K562 (cell line): ENCODE measurements around the gene DNAH1. TPM values are rescaled to one million over a fixed set of nuclear protein-coding genes. Genes with fewer than 3 reads are reported as not detected.
A peak's percentile ranks its signal among the peaks of the same experiment; 100 is the strongest.

Experiments used
- BACH1 ChIP-seq: fragments of 200-800 bp; sonication (Bioruptor generic); IDR thresholded peaks from 2 replicates; pipeline ENCODE4 v1.6.1; 2016; ENCODE audit warnings: missing genetic modification characterization, missing compliant biosample characterization
- CBX1 ChIP-seq: sonication (generic); IDR thresholded peaks from 2 replicates; pipeline ENCODE4 v1.6.1; 2016; ENCODE audit warnings: antibody characterized with exemption, low read depth, mild to moderate bottlenecking
- EGR1 ChIP-seq: fragments of 450-650 bp; conservative IDR thresholded peaks from 2 replicates; pipeline ENCODE4 v1.6.1; 2017; ENCODE audit warnings: mild to moderate bottlenecking
- EP400 ChIP-seq: fragments of 450-650 bp; IDR thresholded peaks from 2 replicates; pipeline ENCODE4 v1.6.1; 2017; ENCODE audit warnings: antibody characterized with exemption, mild to moderate bottlenecking, moderate library complexity
- KLF16 ChIP-seq: IDR thresholded peaks from 2 replicates; pipeline ENCODE4 v1.6.1; 2016; ENCODE audit warnings: antibody characterized with exemption
- NR2C1 ChIP-seq, 2 experiments: fragments of 450-650 bp; IDR thresholded peaks; 2 replicates each; pipeline ENCODE4 v1.6.1; 2017; ENCODE audit warnings: mild to moderate bottlenecking in 2 of 2, antibody characterized with exemption in 1 of 2, inconsistent platforms in 1 of 2, missing compliant biosample characterization in 1 of 2, missing genetic modification characterization in 1 of 2
- PATZ1 ChIP-seq: fragments of 250-450 bp; sonication (Bioruptor Pico); IDR thresholded peaks from 2 replicates; pipeline ENCODE4 v1.5.0; 2020; ENCODE audit warnings: mild to moderate bottlenecking, borderline replicate concordance
- POLR2G ChIP-seq: fragments of 200-400 bp; formaldehyde crosslinking; IDR thresholded peaks from 2 replicates; pipeline ENCODE4 v1.6.1; 2017; ENCODE audit warnings: low read depth, mild to moderate bottlenecking, antibody characterized with exemption, low read length, moderate library complexity
- PTTG1 ChIP-seq: fragments of 450-650 bp; IDR thresholded peaks from 2 replicates; pipeline ENCODE4 v1.6.1; 2016; ENCODE audit warnings: low read depth, mild to moderate bottlenecking, missing genetic modification characterization, missing compliant biosample characterization
- RAD21 ChIP-seq, 2 experiments: fragments of 250-450 bp in 1 of 2; fragments of 450-650 bp in 1 of 2; sonication (Bioruptor Pico) in 1 of 2; formaldehyde crosslinking in 1 of 2; IDR thresholded peaks in 1 of 2; conservative IDR thresholded peaks in 1 of 2; 2 replicates each; pipeline versions ENCODE4 v1.4.0 to v1.8.0; 2020 to 2022; ENCODE audit warnings: mild to moderate bottlenecking in 2 of 2, moderate library complexity in 1 of 2
- ZBTB17 ChIP-seq: fragments of 450-650 bp; formaldehyde crosslinking; IDR thresholded peaks from 2 replicates; pipeline ENCODE4 v1.4.0; 2020; ENCODE audit warnings: mild to moderate bottlenecking
- ZNF507 ChIP-seq: conservative IDR thresholded peaks from 2 replicates; pipeline ENCODE4 v1.6.1; 2017; ENCODE audit warnings: missing genetic modification characterization, missing compliant biosample characterization
- ZNF785 ChIP-seq: fragments of 250-450 bp; sonication (Bioruptor Pico); IDR thresholded peaks from 2 replicates; pipeline ENCODE4 v1.4.0; 2020; ENCODE audit warnings: mild to moderate bottlenecking
- polyA plus RNA-seq, 8 experiments: library from polyadenylated mRNA; depleted of rRNA in 4 of 8; stranded (reverse) in 5 of 8; unstranded in 3 of 8; fragments of >200 nt; fragmentation: Nextera tagmentation in 2 of 8; fragmentation: Illumina TruSeq in 1 of 8; extraction: Ambion mirVana in 2 of 8; extraction: Trizol in 1 of 8; gene quantifications; 2 replicates each; pipeline versions ENCODE4 v1.2.1 to v1.2.3, GENCODE V29; 2011 to 2014; ENCODE audit warnings: inconsistent platforms in 1 of 8, missing spikeins in 1 of 8
- total RNA-seq, 7 experiments: library from RNA; depleted of rRNA in 6 of 7; stranded (reverse); fragments of >200 nt in 6 of 7; fragmentation: Illumina TruSeq in 2 of 7; extraction: Trizol in 2 of 7; gene quantifications; 2 replicates each; pipeline versions ENCODE4 v1.2.1 to v1.2.3, GENCODE V29; 2011 to 2021; ENCODE audit warnings: low replicate concordance in 1 of 7
- TF ChIP-seq, protein P1 (sequence below), 3 experiments: IDR thresholded peaks in 2 of 3; conservative IDR thresholded peaks in 1 of 3; 2 replicates each; pipeline ENCODE4 v1.5.1; 2011 to 2012; ENCODE audit warnings: low read length in 3 of 3, mild to moderate bottlenecking in 3 of 3, control low read depth in 2 of 3, improper control_type of control experiment in 1 of 3, inconsistent platforms in 1 of 3, low read depth in 1 of 3, mixed read lengths in 1 of 3, moderate library complexity in 1 of 3; ENCODE audit not compliant: insufficient read depth in 2 of 3
- TF ChIP-seq, protein P2 (sequence below), 3 experiments: fragments of 200-800 bp in 1 of 3; fragments of 250-450 bp in 1 of 3; fragments of 450-650 bp in 1 of 3; sonication (Bioruptor Pico) in 1 of 3; sonication (Bioruptor generic) in 1 of 3; formaldehyde crosslinking in 1 of 3; IDR thresholded peaks; 2 replicates each; pipeline versions ENCODE4 v1.6.1 to v1.8.0; 2016 to 2022; ENCODE audit warnings: mild to moderate bottlenecking in 2 of 3, missing genetic modification characterization in 2 of 3, missing compliant biosample characterization in 1 of 3, moderate library complexity in 1 of 3
- TF ChIP-seq, protein P3 (sequence below): fragments of 450-650 bp; formaldehyde crosslinking; IDR thresholded peaks from 2 replicates; pipeline ENCODE4 v1.4.0; 2022; ENCODE audit warnings: mild to moderate bottlenecking, moderate library complexity
- TF ChIP-seq, protein P4 (sequence below): fragments of 450-650 bp; formaldehyde crosslinking; conservative IDR thresholded peaks from 2 replicates; pipeline ENCODE4 v1.4.0; 2022; ENCODE audit warnings: mild to moderate bottlenecking, missing genetic modification characterization

DNAH1 gene
- total and polyA plus RNA-seq, 9 of the 15 experiments (the other 6 are each of a cell fraction or from before 2014, with no cell fraction given) = 0.04 to 0.84 (median 0.50) TPM

DNA sequence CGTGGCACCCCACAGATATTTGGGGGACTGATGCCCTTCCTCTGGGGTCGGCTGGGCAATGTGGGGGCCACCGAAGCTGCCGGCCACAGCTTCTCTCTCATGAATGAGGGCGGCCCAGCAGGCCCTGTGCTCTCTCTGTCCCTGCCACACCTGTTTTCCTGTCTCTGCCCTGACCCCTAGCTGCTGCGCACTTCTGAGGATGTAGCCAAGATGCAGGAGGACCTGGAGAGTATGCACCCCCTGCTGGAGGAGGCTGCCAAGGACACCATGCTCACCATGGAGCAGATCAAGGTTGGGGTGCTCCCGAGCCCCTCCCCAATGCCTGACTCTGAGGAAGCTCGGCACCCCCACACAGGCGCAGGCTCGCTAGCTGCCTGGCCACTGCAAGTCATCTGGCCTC, 69.0 kb downstream of the DNAH1 start (continued):
- TF ChIP-seq BACH1 = no peak
- TF ChIP-seq, protein P1, sequence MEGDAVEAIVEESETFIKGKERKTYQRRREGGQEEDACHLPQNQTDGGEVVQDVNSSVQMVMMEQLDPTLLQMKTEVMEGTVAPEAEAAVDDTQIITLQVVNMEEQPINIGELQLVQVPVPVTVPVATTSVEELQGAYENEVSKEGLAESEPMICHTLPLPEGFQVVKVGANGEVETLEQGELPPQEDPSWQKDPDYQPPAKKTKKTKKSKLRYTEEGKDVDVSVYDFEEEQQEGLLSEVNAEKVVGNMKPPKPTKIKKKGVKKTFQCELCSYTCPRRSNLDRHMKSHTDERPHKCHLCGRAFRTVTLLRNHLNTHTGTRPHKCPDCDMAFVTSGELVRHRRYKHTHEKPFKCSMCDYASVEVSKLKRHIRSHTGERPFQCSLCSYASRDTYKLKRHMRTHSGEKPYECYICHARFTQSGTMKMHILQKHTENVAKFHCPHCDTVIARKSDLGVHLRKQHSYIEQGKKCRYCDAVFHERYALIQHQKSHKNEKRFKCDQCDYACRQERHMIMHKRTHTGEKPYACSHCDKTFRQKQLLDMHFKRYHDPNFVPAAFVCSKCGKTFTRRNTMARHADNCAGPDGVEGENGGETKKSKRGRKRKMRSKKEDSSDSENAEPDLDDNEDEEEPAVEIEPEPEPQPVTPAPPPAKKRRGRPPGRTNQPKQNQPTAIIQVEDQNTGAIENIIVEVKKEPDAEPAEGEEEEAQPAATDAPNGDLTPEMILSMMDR (IDR thresholded peaks at IDR 0.05 in 2 of 3, conservative IDR thresholded peaks at IDR 0.05 in 1 of 3; ENCODE audit: insufficient read depth in 2 of 3, low read depth in 1 of 3, low read length in 3 of 3) = peak; percentile 91 to 99 (median 99)
- no peak for TF ChIP-seq ZNF785 (CRISPR knock-in tag)
- TF ChIP-seq PATZ1 = no peak
- TF ChIP-seq, protein P2, sequence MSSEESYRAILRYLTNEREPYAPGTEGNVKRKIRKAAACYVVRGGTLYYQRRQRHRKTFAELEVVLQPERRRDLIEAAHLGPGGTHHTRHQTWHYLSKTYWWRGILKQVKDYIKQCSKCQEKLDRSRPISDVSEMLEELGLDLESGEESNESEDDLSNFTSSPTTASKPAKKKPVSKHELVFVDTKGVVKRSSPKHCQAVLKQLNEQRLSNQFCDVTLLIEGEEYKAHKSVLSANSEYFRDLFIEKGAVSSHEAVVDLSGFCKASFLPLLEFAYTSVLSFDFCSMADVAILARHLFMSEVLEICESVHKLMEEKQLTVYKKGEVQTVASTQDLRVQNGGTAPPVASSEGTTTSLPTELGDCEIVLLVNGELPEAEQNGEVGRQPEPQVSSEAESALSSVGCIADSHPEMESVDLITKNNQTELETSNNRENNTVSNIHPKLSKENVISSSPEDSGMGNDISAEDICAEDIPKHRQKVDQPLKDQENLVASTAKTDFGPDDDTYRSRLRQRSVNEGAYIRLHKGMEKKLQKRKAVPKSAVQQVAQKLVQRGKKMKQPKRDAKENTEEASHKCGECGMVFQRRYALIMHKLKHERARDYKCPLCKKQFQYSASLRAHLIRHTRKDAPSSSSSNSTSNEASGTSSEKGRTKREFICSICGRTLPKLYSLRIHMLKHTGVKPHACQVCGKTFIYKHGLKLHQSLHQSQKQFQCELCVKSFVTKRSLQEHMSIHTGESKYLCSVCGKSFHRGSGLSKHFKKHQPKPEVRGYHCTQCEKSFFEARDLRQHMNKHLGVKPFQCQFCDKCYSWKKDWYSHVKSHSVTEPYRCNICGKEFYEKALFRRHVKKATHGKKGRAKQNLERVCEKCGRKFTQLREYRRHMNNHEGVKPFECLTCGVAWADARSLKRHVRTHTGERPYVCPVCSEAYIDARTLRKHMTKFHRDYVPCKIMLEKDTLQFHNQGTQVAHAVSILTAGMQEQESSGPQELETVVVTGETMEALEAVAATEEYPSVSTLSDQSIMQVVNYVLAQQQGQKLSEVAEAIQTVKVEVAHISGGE (CRISPR knock-in tag; IDR thresholded peaks at IDR 0.05) = no peak
- TF ChIP-seq, protein P3, sequence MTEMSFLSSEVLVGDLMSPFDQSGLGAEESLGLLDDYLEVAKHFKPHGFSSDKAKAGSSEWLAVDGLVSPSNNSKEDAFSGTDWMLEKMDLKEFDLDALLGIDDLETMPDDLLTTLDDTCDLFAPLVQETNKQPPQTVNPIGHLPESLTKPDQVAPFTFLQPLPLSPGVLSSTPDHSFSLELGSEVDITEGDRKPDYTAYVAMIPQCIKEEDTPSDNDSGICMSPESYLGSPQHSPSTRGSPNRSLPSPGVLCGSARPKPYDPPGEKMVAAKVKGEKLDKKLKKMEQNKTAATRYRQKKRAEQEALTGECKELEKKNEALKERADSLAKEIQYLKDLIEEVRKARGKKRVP (CRISPR knock-in tag) = no peak
- no peak for TF ChIP-seq ZNF507 (tag)
- TF ChIP-seq CBX1 = no peak
- no peak for TF ChIP-seq ZBTB17 (CRISPR knock-in tag)
- TF ChIP-seq EP400 = no peak
- TF ChIP-seq PTTG1 = no peak
- TF ChIP-seq NR2C1 (IDR thresholded peaks at IDR 0.05) = no peak
- no peak for TF ChIP-seq NR2C1 (tag; IDR thresholded peaks at IDR 0.05)
- peak; percentile 5; the same call in 1 of the 2 replicates for TF ChIP-seq KLF16
- 0 out of 2 replicates have a peak, but pooled peaks have one; percentile 3 for TF ChIP-seq POLR2G
- TF ChIP-seq, protein P4, sequence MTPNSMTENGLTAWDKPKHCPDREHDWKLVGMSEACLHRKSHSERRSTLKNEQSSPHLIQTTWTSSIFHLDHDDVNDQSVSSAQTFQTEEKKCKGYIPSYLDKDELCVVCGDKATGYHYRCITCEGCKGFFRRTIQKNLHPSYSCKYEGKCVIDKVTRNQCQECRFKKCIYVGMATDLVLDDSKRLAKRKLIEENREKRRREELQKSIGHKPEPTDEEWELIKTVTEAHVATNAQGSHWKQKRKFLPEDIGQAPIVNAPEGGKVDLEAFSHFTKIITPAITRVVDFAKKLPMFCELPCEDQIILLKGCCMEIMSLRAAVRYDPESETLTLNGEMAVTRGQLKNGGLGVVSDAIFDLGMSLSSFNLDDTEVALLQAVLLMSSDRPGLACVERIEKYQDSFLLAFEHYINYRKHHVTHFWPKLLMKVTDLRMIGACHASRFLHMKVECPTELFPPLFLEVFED (CRISPR knock-in tag) = no peak
- TF ChIP-seq EGR1 = no peak
- peak; percentile 25 to 80 for TF ChIP-seq RAD21 (CRISPR knock-in tag; conservative IDR thresholded peaks at IDR 0.05 in 1 of 2, IDR thresholded peaks at IDR 0.05 in 1 of 2)
